ENCODE data around the gene KIF26B. TPM values are rescaled to one million over a fixed set of nuclear protein-coding genes. Genes with fewer than 3 reads are reported as not detected.

Gene KIF26B
- total RNA-seq, 2 experiments from 2014 or later: not detected

GRCh38 chr1:245652660-245653427, 498.1 kb downstream of the KIF26B start:
- Histone ChIP-seq H3K36me3 (ENCODE audit: insufficient read depth, low read length) (no peaks in the 10 kb centered on the region), H3K9me3 (ENCODE audit: low read length) (no peaks in the 10 kb centered on the region), H3K27ac (ENCODE audit: low read depth, low read length, poor library complexity, severe bottlenecking) (no peak overlapping the region), H2AFZ (ENCODE audit: low read length) (no peak overlapping the region), H3K79me2 (ENCODE audit: insufficient read depth, low read depth, low read length) (no peaks in the 10 kb centered on the region), H3K4me1 (ENCODE audit: insufficient read depth, low read length, poor library complexity, severe bottlenecking) (no peaks in the 10 kb centered on the region), H3K4me3 (ENCODE audit: low read depth, low read length, poor library complexity, severe bottlenecking) (no peak overlapping the region), H4K20me1 (ENCODE audit: insufficient read depth, low read length) (no peaks in the 10 kb centered on the region), H3K9me2 (ENCODE audit: insufficient read depth, low read length) (no peaks in the 10 kb centered on the region), H3K4me2 (ENCODE audit: low read length) (no peak overlapping the region)
- BruUV-seq (replicated peaks): no TSS peak
- CTCF ChIA-PET (ENCODE audit: unreplicated experiment): no interaction called here
- POLR2A ChIA-PET: interaction anchor here (0.6 kb wide), 1 partner anchor 507 kb away, joined by 3 read pairs; no protein-coding TSS in a partner anchor
- DNase-seq (ENCODE audit: low spot score): no peak
- intact Hi-C loops (cut with micrococcal nuclease; ENCODE audit: unreplicated experiment): no loop called here
- TF ChIP-seq CTCF (conservative IDR thresholded peaks at IDR 0.05; ENCODE audit: low read length) (no peak), EZH2phosphoT487 (IDR thresholded peaks at IDR 0.05; ENCODE audit: borderline replicate concordance, low read depth, low read length) (no peak)

GRCh38 chr1:245654460-245655050, 499.8 kb downstream of the KIF26B start:
- TF ChIP-seq EZH2phosphoT487 (IDR thresholded peaks at IDR 0.05; ENCODE audit: borderline replicate concordance, low read depth, low read length) (no peak), CTCF (conservative IDR thresholded peaks at IDR 0.05; ENCODE audit: low read length) (no peak)
- Histone ChIP-seq H3K79me2 (ENCODE audit: insufficient read depth, low read depth, low read length) (no peaks in the 10 kb centered on the region), H3K4me1 (ENCODE audit: insufficient read depth, low read length, poor library complexity, severe bottlenecking) (no peaks in the 10 kb centered on the region), H3K4me2 (ENCODE audit: low read length) (no peak overlapping the region), H3K9me3 (ENCODE audit: low read length) (no peaks in the 10 kb centered on the region), H3K27ac (ENCODE audit: low read depth, low read length, poor library complexity, severe bottlenecking) (no peak overlapping the region), H3K36me3 (ENCODE audit: insufficient read depth, low read length) (no peaks in the 10 kb centered on the region), H2AFZ (ENCODE audit: low read length) (no peak overlapping the region), H3K4me3 (ENCODE audit: low read depth, low read length, poor library complexity, severe bottlenecking) (no peak overlapping the region), H4K20me1 (ENCODE audit: insufficient read depth, low read length) (no peaks in the 10 kb centered on the region), H3K9me2 (ENCODE audit: insufficient read depth, low read length) (no peaks in the 10 kb centered on the region)
- ChIA-PET POLR2A (interaction anchor here (0.6 to 1.2 kb wide), 4 partner anchors 18 to 87 kb away, joined by 3 to 5 read pairs (median 4); no protein-coding TSS in a partner anchor), CTCF (ENCODE audit: unreplicated experiment) (interaction anchor here (0.6 to 1.4 kb wide), 2 partner anchors 11 to 428 kb away, joined by 3 read pairs; no protein-coding TSS in a partner anchor)
- intact Hi-C loops (cut with micrococcal nuclease; ENCODE audit: unreplicated experiment): no loop called here
- BruUV-seq (replicated peaks): no TSS peak
- DNase-seq (ENCODE audit: low spot score): no peak

Data from OCI-LY7 (cell line).